ENCODE results near the gene LBP. TPM values are rescaled to one million over a fixed set of nuclear protein-coding genes. Genes with fewer than 3 reads are reported as not detected.
"Not testable (repeated sequence)": the region's sequence is repeated elsewhere in the genome, so short reads cannot be mapped to it uniquely, and the experiment has no call there.

Gene LBP
- total and polyA plus RNA-seq, 2 of the 13 experiments (the other 11 are each of a cell fraction or from before 2014, with no cell fraction given) = 0.07 to 0.20 TPM

- BruUV-seq (replicated peaks); H3K36me3 ChIP-seq (replicated peaks in 1 of 2; ENCODE audit: control insufficient read depth in 1 of 2, insufficient read depth in 2 of 2, low read length in 2 of 2); H3K27me3 ChIP-seq (ENCODE audit: control insufficient read depth in 1 of 2, insufficient read depth in 2 of 2, low read length in 2 of 2); H3K9ac ChIP-seq (ENCODE audit: insufficient read depth, low read depth, low read length); H3K9me3 ChIP-seq (ENCODE audit: low read length); DNase-seq (ENCODE audit: low spot score); POLR2A ChIA-PET; FAIRE-seq; ATAC-seq; H3K4me2 ChIP-seq (ENCODE audit: low read depth, low read length); H2AFZ ChIP-seq (ENCODE audit: low read length); H3K4me3 ChIP-seq (replicated peaks in 1 of 3; ENCODE audit: insufficient read depth in 1 of 3, low read depth in 2 of 3, low read length in 3 of 3); H4K20me1 ChIP-seq (ENCODE audit: insufficient read depth, low read length); H3K79me2 ChIP-seq (ENCODE audit: insufficient read depth, low read length); H3K27ac ChIP-seq (ENCODE audit: extremely low read length, insufficient read depth, low read length): not testable (repeated sequence)
- peaks cover 14% of the 10 kb centered on the region for H3K4me1 ChIP-seq (ENCODE audit: insufficient read depth, low read length)
- CTCF ChIA-PET (ENCODE audit: low intra/inter-chr PET ratio, low total read pairs) = interaction anchor here (1.2 to 3.2 kb wide), 4 partner anchors 70 to 350 kb away, joined by 3 to 38 read pairs (median 11); no protein-coding TSS in a partner anchor
- 55% methylated on average over 9 of the region's 9 CpGs for WGBS (ENCODE audit: low lambda C conversion rate)
- TF ChIP-seq ZNF687 (CRISPR knock-in tag; IDR thresholded peaks at IDR 0.05) = 0 out of 2 replicates have a peak, but pooled peaks have one; percentile 1
- TF ChIP-seq ZNF652 (CRISPR knock-in tag; IDR thresholded peaks at IDR 0.05; ENCODE audit: borderline replicate concordance, low read depth) = peak; percentile 77
- 0 out of 2 replicates have a peak, but pooled peaks have one; percentile 4 for TF ChIP-seq PITX1 (CRISPR knock-in tag; IDR thresholded peaks at IDR 0.05)
- in situ Hi-C loops (cut with HindIII; ENCODE audit: extremely low pct_ligation_motif_present, low pct_unique_long_range_greater_than_20kb) (loop anchor here (5.0 to 25.0 kb wide), 2 partner anchors 71 to 346 kb away; no protein-coding TSS in a partner anchor), intact Hi-C loops (cut with micrococcal nuclease; ENCODE audit: unreplicated experiment) (loop anchor here (1.0 to 5.0 kb wide), 4 partner anchors 69 to 351 kb away; no protein-coding TSS in a partner anchor)
Measured at GRCh38 chr20:38407822-38408221, 61.5 kb downstream of the LBP start.
